ENCODE results near the gene KASH5.

Gene KASH5, protein sequence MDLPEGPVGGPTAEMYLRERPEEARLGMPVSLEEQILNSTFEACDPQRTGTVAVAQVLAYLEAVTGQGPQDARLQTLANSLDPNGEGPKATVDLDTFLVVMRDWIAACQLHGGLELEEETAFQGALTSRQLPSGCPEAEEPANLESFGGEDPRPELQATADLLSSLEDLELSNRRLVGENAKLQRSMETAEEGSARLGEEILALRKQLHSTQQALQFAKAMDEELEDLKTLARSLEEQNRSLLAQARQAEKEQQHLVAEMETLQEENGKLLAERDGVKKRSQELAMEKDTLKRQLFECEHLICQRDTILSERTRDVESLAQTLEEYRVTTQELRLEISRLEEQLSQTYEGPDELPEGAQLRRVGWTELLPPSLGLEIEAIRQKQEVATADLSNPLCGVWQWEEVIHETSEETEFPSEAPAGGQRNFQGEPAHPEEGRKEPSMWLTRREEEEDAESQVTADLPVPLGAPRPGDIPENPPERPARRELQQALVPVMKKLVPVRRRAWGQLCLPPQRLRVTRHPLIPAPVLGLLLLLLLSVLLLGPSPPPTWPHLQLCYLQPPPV

DNA sequence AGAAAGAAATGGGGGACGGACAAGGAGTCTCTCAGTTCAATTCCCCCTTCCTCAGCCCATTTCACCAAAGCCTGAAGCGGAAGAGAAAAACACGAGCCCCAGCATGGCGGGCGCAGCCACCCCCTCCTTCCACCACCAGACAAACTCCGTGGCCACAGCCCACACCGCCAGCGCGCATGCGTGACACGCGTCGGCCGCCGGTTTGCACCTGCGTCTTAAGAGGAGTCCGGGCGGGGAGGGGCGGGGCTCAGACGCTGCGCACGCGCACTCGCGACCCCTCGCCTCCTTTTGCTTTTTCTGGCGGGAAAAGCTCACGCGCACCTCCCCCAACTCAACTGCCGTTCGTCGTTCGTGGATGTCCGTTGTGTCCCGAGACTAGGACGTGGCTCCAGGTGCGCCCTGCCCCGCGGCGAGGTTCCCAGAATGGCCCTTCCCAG, at the start of gene KASH5:
Gene KASH5 (plus strand): TSS at position 314 of the 437 bp plus-strand sequence. CDS start 2,635 bp downstream, outside the sequence.
- no peak for DNase-seq (ENCODE audit: low read depth)

DNA sequence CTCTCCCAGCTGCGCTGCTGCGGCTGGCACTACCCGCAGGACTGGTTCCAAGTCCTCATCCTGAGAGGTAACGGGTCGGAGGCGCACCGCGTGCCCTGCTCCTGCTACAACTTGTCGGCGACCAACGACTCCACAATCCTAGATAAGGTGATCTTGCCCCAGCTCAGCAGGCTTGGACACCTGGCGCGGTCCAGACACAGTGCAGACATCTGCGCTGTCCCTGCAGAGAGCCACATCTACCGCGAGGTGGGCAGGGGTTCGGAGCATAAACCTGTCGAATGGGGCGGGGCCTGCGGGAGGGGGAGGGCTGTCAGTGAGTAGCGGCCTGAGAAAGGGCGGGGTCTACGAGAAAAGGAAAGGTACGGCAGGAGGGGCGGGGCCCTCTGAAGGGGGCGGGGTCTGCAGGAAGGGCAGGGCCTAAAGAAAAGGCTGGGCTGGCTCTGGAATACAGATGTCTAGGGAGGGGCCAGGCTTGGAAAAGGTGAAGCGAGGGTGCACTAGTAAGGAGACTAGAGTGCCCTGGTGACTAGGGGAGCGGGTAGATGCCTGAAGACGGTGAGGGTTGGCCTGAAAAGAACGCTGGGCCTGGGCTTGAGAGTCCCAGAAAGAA, 49.3 kb upstream of the KASH5 start:
- no peak for DNase-seq (ENCODE audit: low read depth)

DNA sequence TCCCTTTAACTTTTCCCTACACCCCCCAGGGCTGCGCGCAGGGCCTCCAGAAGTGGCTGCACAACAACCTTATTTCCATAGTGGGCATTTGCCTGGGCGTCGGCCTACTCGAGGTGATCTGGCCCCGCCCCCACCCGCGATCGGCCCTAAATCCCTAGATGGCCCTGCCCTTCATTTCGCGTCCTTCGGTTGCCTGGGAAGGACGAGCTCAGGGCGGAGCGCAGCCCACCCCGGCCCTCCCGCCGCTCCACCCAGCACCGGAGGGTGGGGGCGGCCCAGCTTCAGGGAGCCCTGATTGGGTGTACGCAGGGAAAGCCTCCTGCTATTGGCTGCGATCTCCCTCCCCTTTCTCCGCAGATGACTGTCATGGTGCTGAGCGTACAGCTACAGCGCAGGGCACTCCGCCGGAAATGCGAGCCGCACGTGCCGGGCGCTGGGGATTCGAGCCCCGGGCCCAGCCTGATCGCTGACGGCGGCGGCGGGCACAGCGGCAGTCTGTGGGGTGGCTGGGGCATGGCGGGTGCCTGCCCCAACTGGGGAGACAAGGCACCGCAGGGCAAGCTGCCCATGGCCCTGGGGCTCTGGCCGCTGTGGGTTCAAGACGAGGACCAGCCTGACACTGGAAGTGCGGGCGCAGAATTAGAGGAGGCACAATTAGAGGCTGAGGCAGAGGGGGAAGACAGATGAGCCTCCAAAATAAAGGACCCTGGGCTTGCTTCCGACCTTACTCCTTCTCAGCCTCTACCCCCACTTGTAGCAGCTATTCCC, 48.6 kb upstream of the KASH5 start:
- DNase-seq (ENCODE audit: low read depth) = no peak

DNA sequence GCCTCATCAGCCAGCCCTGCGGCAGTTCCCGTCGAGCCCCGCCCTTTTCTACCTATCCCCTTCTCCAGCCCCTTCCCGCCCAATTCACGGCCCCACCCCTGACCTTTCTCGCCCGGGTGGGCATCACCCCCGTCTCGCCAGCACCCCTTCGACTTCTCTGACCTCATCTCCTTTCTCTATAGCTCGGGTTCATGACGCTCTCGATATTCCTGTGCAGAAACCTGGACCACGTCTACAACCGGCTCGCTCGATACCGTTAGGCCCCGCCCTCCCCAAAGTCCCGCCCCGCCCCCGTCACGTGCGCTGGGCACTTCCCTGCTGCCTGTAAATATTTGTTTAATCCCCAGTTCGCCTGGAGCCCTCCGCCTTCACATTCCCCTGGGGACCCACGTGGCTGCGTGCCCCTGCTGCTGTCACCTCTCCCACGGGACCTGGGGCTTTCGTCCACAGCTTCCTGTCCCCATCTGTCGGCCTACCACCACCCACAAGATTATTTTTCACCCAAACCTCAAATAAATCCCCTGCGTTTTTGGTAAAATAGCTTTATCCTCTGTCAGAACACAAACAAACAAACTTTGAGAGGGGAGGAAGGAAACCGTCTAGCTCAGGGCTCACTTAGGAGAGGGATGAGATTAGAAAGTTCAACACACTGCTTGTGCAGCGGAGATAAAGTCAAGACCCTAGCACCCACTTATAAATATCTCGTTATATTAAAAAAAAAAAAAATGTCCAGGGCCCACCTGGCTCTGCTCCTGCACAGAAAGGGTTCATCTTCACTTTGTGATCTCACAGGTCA, 47.8 kb upstream of the KASH5 start:
- no peak for DNase-seq (ENCODE audit: low read depth)

DNA sequence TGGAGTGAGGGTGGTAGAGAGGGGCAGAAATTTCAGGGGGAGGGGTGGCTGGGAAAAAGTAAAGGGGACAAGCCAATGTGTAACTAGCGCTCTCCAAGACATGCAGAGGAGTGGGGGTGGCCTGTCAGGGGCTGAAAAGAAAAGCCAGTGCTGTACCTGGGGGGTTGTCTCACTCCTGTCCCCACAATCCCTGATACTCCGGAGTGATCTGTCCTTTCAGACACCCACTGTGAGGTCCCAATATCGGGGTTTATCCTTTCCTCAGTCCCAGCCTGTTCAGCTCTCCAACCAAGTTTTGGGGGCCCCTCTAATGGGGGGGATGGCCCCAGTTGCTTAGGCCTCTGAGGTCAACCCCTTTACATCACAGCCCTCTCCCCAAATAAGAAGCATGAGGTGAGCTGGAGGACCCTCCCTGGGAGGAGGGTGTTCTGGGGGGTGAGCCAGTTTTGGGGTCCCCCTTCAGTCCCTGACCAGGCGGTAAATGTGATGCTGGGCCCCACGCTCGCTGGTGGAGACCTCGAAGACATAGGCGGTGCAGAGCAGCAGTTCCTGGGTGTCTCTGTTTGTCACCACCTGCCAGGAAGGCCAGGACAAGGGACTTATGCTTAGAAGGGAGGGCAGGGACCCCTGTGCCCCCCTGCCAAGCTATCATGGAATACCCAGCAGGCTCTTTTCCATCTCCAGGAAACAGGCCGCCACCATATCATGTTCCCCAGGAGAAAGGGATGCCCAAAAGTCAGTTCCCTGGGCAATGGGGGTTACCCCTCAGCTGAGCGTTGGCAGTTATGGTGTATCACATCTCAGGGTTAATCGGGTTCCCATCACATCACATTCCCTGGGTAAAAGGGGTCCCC, 47.0 kb upstream of the KASH5 start:
- no peak for DNase-seq (ENCODE audit: low read depth)

DNA sequence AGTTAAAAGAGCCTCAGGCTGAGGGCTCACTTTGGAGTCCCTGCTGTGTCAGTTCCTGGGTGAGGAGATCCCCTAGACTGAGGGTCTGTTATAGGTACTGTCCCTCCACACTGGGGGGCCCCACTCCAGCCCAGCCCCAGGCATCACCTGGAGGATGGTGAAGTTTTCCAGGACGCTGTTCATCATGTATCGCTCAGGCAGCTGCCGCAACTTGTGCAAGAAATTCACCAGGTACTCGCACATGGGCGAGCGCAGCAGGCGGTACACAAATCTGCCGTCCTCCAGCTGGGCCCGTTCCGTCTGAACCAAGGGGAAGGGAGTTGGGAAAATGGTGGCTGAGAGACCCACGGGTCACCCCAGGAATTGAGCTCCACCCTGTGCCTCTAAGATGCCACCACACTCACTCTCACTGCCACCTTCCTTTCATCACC, 45.7 kb upstream of the KASH5 start:
- DNase-seq (ENCODE audit: low read depth) = no peak

DNA sequence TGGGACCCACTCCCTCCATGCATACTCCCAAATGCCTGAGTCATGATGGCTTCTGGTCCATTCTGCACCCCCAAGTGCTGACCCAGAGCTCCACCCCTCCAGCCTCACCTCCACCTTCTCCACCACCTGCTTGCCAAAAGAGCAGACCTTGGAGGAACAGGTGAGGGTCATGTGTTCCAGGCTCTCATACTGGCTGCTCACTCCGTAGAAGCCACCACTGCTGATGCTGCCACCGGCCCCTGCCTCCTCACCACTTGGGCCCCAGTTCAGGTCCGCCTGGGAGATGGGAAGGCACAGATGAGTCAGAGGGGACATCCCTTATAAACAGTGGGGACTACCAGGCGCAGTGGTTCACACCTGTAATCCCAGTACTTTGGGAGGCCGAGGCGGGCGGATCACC, 44.9 kb upstream of the KASH5 start:
- DNase-seq (ENCODE audit: low read depth) = no peak

DNA sequence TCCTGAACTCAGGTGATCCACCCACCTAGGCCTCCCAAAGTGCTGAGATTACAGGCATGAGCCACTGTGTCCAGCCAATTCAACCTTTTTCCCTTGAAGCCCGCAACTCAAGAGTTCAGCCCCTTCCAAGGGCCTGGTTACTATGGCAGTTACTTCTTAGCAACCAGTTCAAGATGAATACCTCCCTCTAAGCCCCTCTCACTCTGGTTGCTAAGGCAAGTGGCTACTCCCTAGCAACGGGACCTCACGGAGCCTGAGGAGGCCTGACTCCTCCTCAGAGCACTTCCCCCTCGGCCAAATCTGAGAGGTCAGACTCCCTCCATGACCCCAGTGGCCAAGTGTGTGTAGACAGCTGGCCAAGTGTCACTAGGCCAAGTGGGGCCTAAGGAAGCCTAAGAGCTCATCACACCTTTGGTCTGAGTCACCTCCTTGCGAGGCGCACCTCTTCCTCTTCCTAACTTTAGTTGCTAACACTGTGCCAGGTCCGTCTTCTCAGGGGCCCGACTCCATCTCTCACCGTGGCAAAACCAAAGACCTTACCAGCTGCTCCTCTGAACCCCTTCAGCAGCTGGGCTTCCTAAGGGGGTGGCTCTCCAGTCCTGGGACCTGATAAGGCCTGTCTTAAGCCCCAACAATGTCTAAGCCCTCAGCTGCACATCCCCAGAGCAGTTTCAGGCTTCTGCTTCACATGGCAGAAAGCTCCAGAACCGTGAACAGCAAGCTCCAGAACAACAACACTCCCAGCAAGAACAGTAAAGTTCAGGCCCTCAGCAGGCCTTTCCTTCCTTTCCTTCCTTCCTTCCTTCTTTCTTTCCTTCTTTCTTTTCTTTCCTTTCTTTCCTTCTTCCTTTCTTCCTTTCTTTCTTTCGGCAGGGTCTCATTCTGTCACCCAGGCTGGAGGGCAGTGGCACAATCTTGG, 43.3 kb upstream of the KASH5 start:
- DNase-seq (ENCODE audit: low read depth) = no peak

DNA sequence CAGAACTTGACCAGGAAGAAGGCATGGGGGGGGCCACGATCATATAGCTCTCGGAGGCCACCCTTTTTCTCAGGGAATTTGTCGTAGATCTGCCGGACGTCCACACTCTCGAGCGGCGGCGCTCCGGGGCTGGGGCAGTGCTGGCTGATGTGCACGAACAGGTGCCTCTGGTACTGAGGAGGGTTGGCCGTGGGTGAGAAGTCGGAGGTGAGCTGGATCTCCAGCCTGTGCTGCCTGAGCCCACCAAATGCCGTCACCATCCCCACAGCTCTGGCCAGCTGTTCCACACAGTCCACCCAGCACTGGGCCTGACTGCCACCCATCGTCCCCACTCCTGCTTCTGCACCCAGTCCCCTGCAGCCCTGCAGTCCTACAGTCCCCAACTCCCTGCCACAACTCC, 40.9 kb upstream of the KASH5 start:
- no peak for DNase-seq (ENCODE audit: low read depth)

DNA sequence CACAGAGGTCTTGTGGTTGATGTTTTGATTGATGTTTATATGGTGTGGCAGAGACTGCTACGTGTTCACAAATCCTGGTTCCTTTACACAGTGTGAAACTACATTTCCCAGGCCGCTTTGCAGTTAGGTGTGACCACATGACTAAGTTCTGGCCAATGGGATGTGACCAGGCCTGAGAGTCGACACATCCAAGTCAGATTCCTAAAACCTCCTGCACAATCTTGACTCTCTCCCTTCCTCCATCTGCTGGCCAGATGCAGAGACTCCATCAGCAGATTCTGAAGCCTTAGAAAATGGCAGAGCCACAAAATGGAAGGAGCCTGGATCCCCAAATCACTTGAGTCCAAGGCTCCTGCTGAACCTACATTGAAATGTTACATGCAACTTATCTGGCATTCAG, 40.2 kb upstream of the KASH5 start:
- DNase-seq (ENCODE audit: low read depth) = no peak

DNA sequence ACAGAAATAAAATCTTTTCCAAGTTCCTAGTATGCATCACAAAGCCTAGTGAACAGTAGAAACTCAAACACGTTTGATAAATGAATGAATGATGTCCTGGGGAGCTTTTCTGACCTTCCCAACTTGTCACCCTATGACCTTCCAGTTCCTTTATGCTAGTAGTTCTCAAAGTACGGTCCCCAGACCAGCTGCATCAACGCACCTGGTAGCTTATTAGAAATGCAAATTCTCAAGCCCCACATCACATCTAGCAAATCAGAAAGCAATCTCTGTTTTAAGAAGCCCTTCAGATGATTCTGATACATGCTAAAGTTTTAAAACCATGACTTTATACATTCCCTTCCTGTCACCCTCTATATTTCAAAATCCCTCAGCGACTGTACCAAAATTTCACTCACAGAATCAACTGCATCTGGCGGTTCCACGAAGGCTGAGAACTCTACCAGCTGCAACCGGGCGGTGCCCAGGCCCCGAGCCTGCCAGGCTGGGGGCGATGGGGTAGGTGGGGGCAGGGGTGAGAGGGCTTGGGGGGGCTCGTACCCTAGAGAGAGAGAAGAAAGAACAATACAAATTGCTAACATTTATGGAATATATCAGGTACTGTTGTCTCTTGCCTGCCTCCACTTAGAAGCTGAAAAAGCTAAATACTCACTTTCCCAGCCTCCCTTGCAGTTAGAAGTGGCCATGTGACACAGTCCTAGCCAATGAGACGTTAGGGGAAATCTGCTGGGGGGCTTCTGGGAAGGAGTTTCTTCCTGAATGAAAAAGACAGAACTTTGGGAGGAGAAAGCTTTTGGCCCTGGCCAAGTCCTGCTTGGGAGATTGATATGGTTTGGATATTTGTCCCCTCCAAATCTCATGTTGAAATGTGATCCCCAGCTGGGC, 39.5 kb upstream of the KASH5 start:
- DNase-seq (ENCODE audit: low read depth) = no peak

DNA sequence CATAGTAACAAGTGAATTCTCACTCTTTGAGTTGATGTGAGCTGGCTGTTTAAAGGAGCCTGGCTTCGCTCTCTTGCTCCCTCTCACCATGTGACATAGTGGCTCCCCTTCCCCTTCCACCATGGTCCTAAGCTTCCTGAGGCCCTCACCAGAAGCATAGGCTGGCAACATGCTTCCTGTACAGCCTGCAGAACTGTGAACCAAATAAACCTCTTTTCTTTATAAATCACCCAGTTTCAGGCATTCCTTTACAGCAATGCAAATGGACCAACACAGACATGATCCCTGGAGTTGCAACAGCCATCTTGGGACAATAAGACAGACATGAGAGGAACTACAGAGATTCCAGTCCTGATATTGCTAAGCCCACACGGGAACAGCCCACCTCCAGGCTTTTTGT, 38.5 kb upstream of the KASH5 start:
- DNase-seq (ENCODE audit: low read depth) = no peak

DNA sequence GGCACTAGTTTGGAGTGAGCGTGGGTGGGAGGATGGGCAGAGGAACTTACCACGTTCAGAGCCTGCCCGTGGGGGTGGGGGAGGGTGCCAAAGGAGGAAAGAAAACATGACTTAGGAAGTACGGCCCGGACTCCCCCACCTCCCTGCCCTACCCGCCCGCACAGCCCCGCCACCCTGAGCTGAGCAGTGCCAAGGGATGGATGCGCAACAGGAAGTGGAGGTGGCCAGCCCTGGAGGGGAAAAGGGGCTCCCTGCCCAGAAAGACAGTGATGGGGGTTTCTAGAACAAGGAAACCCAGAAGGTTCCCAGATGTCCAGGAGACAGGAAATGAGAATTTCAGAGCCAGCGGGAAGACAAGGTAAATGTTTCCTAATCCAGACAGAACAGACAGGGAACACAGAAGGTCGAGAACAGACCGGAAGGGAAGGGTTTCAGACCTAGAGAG, 32.1 kb upstream of the KASH5 start:
- no peak for DNase-seq (ENCODE audit: low read depth)

DNA sequence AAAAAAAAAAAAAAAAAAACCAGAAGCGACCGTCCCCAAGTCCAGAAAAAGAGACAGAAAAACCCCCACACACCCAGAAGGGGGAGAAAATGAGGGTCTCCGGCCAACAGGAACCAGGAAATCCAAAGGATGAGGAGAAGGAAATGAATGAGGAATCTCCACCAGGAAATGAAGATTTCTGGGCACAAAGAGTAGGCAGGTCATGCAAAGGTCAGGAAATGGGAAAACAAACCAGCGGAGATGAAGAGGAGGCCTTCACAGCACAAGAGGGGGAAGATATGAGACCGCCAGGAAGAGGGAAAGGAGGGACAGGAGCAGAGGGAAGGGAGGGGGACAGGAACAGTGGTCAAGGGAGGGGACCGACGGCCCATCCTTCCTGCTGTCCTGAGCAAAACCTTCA, 31.7 kb upstream of the KASH5 start:
- DNase-seq (ENCODE audit: low read depth) = no peak

DNA sequence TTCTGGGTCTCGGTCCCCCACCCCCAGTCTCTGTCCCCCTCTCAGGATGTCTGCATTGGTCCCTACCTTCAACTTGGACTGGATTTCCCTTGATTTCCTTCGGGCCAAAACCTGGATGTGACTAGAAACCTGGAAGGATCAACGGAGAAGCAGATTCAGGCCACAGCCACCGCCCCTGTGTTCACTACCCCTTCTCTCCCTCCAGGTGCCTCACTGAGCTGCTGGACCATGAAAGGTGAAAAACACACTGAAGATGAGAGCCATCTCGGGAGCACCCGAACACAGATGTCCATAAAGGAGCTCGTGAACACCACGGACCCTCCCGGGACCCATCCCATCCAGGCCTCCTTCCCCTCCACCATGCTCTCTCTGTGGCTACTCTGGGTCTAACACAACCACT, 30.9 kb upstream of the KASH5 start:
- DNase-seq (ENCODE audit: low read depth) = no peak

DNA sequence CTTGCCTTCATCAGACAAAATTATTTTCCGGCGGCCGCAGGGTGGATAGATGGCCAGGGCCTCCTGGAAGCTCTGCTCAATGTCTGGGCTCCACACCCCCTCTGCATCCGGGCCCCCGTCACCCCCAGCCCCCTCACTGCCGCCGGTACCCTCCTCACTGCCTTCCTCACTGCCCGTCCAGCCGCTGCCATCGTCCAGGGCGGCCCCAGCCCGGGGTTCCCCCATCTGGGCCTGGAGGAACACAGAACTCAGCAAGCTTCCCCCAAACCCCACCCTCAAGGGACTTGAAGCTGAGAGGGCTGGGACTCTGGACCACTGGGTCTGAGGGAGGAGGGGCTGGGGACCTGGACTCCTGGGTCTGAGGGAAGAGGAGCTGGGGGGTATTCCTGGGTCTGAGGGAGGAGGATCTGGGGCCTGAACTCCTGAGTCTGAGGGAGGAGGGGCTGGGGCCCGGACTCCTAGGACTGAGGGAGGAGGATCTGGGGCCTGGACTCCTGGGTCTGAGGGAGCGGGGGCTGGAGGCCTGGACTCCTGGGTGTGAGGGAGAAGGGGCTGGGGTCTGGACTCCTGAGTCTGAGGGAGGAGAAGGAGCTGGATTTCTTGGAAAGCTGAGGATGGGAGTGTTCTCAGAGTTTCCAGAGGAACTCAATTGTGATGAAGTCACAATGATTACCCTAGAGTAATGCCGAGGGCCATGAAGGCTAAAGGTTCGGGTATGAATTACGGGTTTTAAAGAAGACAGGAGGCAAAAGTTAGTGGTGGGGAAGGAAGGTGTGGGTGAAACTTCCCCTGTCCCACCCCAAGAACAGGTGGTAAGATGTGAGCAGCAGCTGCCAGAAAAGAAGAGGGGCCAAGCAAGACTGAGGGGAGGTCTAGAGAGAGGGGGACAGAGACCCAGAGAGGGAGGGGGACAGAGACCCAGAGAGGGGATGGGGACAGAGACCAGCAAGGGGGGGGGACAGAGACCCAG, 27.9 kb upstream of the KASH5 start:
- no peak for DNase-seq (ENCODE audit: low read depth)

DNA sequence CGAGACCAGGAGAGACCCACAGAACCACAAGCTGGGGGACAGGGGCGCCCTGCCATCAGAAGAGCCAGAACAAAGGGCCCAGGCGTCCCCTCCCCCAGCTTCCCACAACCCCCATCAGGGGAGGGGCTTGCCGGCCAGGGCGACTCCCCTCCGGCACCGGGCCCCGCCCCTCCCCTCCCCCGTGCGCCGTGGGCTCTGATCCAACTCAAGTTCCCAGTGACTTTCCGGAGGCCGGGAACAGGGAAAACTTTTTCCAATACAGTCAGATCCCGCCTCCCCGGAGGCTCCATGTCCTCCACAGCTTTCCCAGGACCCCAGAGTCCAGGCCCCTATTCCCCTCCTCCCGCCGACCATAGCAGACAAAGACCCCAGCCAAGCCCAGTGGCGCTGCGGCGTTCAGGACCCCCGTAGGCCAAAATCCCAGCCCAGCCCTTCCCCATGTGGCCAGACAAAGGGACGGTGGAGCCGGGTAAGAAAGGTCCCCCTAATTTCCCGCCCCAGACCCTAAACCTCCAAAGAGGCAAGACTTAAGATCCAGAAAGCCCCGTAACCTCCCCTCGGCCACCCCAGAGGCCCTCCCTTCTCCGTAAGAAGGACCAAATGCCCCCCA, 26.5 kb upstream of the KASH5 start:
- no peak for DNase-seq (ENCODE audit: low read depth)

All from CMK (cell line).